Astrocyte (in vitro differentiated cells and primary cell): ENCODE measurements around the gene ADRA2B. TPM values are rescaled to one million over a fixed set of nuclear protein-coding genes. Genes with fewer than 3 reads are reported as not detected.

Source experiments
- DNase-seq: peaks from one replicate; pipeline ENCODE4 v3.0.0-alpha.2; 2010; ENCODE audit warnings: low read depth
- FAIRE-seq: peaks from 2 replicates; lab custom pipeline; 2011; peaks lifted over from hg19 to GRCh38; lab: Jason Lieb, UNC
- H2AFZ ChIP-seq: 2 replicates; pipeline ENCODE4 v1.6.0; 2012; ENCODE audit warnings: low read depth, low read length, inconsistent platforms
- H3K27ac ChIP-seq: 2 replicates; pipeline ENCODE4 v1.5.1; 2011; ENCODE audit warnings: low read depth, low read length, inconsistent platforms
- H3K27me3 ChIP-seq: 2 replicates; pipeline ENCODE4 v1.6.0; 2011; ENCODE audit warnings: low read length, inconsistent platforms; ENCODE audit not compliant: insufficient read depth
- H3K36me3 ChIP-seq: 2 replicates; pipeline ENCODE4 v1.5.1; 2011; ENCODE audit warnings: low read length, inconsistent platforms; ENCODE audit not compliant: insufficient read depth
- H3K4me1 ChIP-seq: 2 replicates; pipeline ENCODE4 v1.5.1; 2011; ENCODE audit warnings: low read length, inconsistent platforms; ENCODE audit not compliant: insufficient read depth
- H3K4me2 ChIP-seq: 2 replicates; pipeline ENCODE4 v1.6.0; 2012; ENCODE audit warnings: low read length, inconsistent platforms
- H3K4me3 ChIP-seq: 2 replicates; pipeline ENCODE4 v1.5.1; 2011; ENCODE audit warnings: low read depth, mild to moderate bottlenecking, low read length, inconsistent platforms; ENCODE audit not compliant: insufficient read depth
- H3K79me2 ChIP-seq: 2 replicates; pipeline ENCODE4 v1.6.0; 2012; ENCODE audit warnings: mild to moderate bottlenecking, low read length, inconsistent platforms; ENCODE audit not compliant: insufficient read depth
- H3K9ac ChIP-seq: 2 replicates; pipeline ENCODE4 v1.6.0; 2012; ENCODE audit warnings: mild to moderate bottlenecking, low read length, inconsistent platforms
- H3K9me3 ChIP-seq: 2 replicates; pipeline ENCODE4 v1.5.1; 2012; ENCODE audit warnings: low read depth, mild to moderate bottlenecking, low read length, inconsistent platforms; ENCODE audit not compliant: insufficient read depth
- H4K20me1 ChIP-seq: 2 replicates; pipeline ENCODE4 v1.6.0; 2012; ENCODE audit warnings: low read length, inconsistent platforms; ENCODE audit not compliant: insufficient read depth
- H3K27ac Mint-ChIP-seq: one replicate; pipeline ENCODE4 v1.8.0; 2021; ENCODE audit warnings: mild to moderate bottlenecking, mixed read lengths; ENCODE audit not compliant: unreplicated experiment
- H3K27me3 Mint-ChIP-seq: one replicate; pipeline ENCODE4 v1.8.0; 2021; ENCODE audit warnings: low read depth, mixed read lengths; ENCODE audit not compliant: unreplicated experiment
- H3K36me3 Mint-ChIP-seq: one replicate; pipeline ENCODE4 v1.8.0; 2021; ENCODE audit warnings: low read depth, mixed read lengths; ENCODE audit not compliant: unreplicated experiment
- H3K4me1 Mint-ChIP-seq: one replicate; pipeline ENCODE4 v1.8.0; 2021; ENCODE audit warnings: low read depth, mixed read lengths; ENCODE audit not compliant: unreplicated experiment
- H3K4me3 Mint-ChIP-seq: one replicate; pipeline ENCODE4 v1.8.0; 2021; ENCODE audit warnings: mild to moderate bottlenecking, moderate library complexity, mixed read lengths; ENCODE audit not compliant: unreplicated experiment
- H3K9me3 Mint-ChIP-seq: one replicate; pipeline ENCODE4 v1.8.0; 2021; ENCODE audit warnings: mild to moderate bottlenecking, mixed read lengths; ENCODE audit not compliant: unreplicated experiment
- CTCF ChIP-seq: IDR thresholded peaks from 2 replicates; pipeline ENCODE4 v1.5.1; 2011; ENCODE audit warnings: low read depth, mild to moderate bottlenecking, inconsistent platforms, low read length, moderate library complexity; ENCODE audit not compliant: insufficient read depth
- EZH2 ChIP-seq: IDR thresholded peaks from 2 replicates; pipeline ENCODE4 v1.6.1; 2012; ENCODE audit warnings: mild to moderate bottlenecking, low read length, inconsistent platforms; ENCODE audit not compliant: insufficient read depth
- total RNA-seq: library from RNA; stranded (reverse); gene quantifications from 2 replicates; pipeline ENCODE4 v1.2.1, GENCODE V29; 2021

ADRA2B gene
- total RNA-seq, 1 donor from 2014 or later, result not detected

- DNase-seq (peak; percentile 55), FAIRE-seq (no peak)
- TF ChIP-seq EZH2, result no peak
- no peak for TF ChIP-seq CTCF
- Histone ChIP-seq H3K4me3 (no peak overlapping the region), H3K9me3 (no peaks in the 10 kb centered on the region), H3K9ac (no peak overlapping the region), H3K27me3 (peaks cover 11% of the 10 kb centered on the region), H3K36me3 (no peaks in the 10 kb centered on the region), H3K27ac (no peak overlapping the region), H3K79me2 (no peaks in the 10 kb centered on the region), H3K4me1 (no peaks in the 10 kb centered on the region), H2AFZ (no peak overlapping the region), H3K4me2 (no peak overlapping the region), H4K20me1 (no peaks in the 10 kb centered on the region)
- H3K36me3 Mint-ChIP-seq, result no peaks in the 10 kb centered on the region
- peaks cover 7% of the 10 kb centered on the region for H3K4me1 Mint-ChIP-seq
- no peaks in the 10 kb centered on the region for H3K27me3 Mint-ChIP-seq
- no peak overlapping the region for H3K27ac Mint-ChIP-seq
- no peak overlapping the region for H3K4me3 Mint-ChIP-seq
- no peaks in the 10 kb centered on the region for H3K9me3 Mint-ChIP-seq
Observed at GRCh38 chr2:96090196-96090926, 26.0 kb downstream of the ADRA2B start.

GRCh38 chr2:96089356-96090195 lies 26.8 kb downstream of the ADRA2B start:
- peaks cover 3% of the 10 kb centered on the region for H3K27me3 Mint-ChIP-seq
- H3K4me1 ChIP-seq, result no peaks in the 10 kb centered on the region
- no peak overlapping the region for H3K27ac Mint-ChIP-seq
- H3K9me3 Mint-ChIP-seq, result no peaks in the 10 kb centered on the region
- peaks cover 7% of the 10 kb centered on the region for H3K4me1 Mint-ChIP-seq
- no peak for TF ChIP-seq CTCF
- TF ChIP-seq EZH2, result no peak
- H4K20me1 ChIP-seq, result no peaks in the 10 kb centered on the region
- H3K9ac ChIP-seq, result no peak overlapping the region
- no peak overlapping the region for H3K4me2 ChIP-seq
- H3K36me3 ChIP-seq, result no peaks in the 10 kb centered on the region
- no peak overlapping the region for H2AFZ ChIP-seq
- peaks cover 11% of the 10 kb centered on the region for H3K27me3 ChIP-seq
- H3K36me3 Mint-ChIP-seq, result no peaks in the 10 kb centered on the region
- no peak overlapping the region for H3K4me3 ChIP-seq
- DNase-seq (no peak), FAIRE-seq (no peak)
- H3K79me2 ChIP-seq, result no peaks in the 10 kb centered on the region
- no peak overlapping the region for H3K27ac ChIP-seq
- no peak overlapping the region for H3K4me3 Mint-ChIP-seq
- no peaks in the 10 kb centered on the region for H3K9me3 ChIP-seq
